Measurements from ENCODE around the gene MUC5AC. TPM values are rescaled to one million over a fixed set of nuclear protein-coding genes. Genes with fewer than 3 reads are reported as not detected.
A peak's percentile ranks its signal among the peaks of the same experiment; 100 is the strongest.

Gene MUC5AC
- total and polyA plus RNA-seq, 7 donors = 0.02 TPM; not detected in 6

DNA sequence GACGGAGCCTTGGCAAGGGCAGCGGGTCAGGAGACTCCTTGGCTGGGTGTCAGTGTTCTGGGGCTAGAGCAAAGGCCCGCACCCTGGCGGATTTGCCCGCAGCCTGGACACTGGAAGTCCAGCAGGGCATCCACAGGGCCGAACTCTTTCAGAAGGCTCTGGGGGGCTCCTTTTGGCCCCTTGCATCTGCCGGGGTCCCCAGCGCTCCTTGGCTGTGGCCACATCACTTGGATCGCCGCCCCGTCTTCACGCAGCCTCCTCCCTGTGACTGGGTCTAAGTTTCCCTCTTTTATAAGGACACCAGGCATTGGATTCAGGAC is 20.0 kb downstream of the MUC5AC start:
- WGBS, 3 donors = 82 to 86% (median 85%) methylated on average over 12 of the region's 12 CpGs

GRCh38 chr11:1178201-1178885 is 20.6 kb downstream of the MUC5AC start:
- Histone ChIP-seq H3K27ac (no peak overlapping the region), H3K4me1 (no peaks in the 10 kb centered on the region), H3K9me3 (no peaks in the 10 kb centered on the region), H3K4me3 (no peak overlapping the region), H3K27me3 (ENCODE audit: insufficient read depth in 3 of 3, low read length in 2 of 3) (peaks cover 0 to 14% (median 7%) of the 10 kb centered on the region in 3 donors), H3K36me3 (ENCODE audit: insufficient read depth in 1 of 2, low read depth in 1 of 2) (no peaks in the 10 kb centered on the region)
- no peak for TF ChIP-seq CTCF (IDR thresholded peaks at IDR 0.05)
- no peak for ATAC-seq
- intact Hi-C loops (cut with DNase I) = no loop called here
- peak in 1 of 2 donors; percentile 50 for DNase-seq
- 59 to 66% (median 61%) methylated on average over 30 to 31 of the region's 31 CpGs for WGBS, 3 donors

More for the DNA sequence above, 20.0 kb downstream of the MUC5AC start:
- no peak for TF ChIP-seq CTCF (IDR thresholded peaks at IDR 0.05)
- Histone ChIP-seq H3K27ac (no peak overlapping the region), H3K27me3 (ENCODE audit: insufficient read depth in 3 of 3, low read length in 2 of 3) (peaks cover 0 to 14% (median 7%) of the 10 kb centered on the region in 3 donors), H3K9me3 (no peaks in the 10 kb centered on the region), H3K4me1 (no peaks in the 10 kb centered on the region), H3K4me3 (no peak overlapping the region), H3K36me3 (ENCODE audit: insufficient read depth in 1 of 2, low read depth in 1 of 2) (no peaks in the 10 kb centered on the region)
- intact Hi-C loops (cut with DNase I) = no loop called here
- DNase-seq (no peak), ATAC-seq (no peak)

DNA sequence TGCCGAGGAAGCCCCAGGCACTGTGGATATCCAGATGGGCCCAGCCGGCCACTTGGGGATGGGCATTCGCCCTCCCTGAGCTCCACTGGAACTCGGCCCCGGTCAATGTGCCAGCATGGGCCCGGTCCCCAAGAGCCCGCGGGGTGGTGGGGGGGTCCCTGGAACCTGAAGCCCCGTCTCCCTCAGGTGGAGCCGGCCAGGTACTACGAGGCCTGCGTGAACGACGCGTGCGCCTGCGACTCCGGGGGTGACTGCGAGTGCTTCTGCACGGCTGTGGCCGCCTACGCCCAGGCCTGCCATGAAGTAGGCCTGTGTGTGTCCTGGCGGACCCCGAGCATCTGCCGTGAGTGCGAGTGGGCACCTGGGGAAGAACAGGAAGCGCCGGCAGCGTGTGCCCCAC is 21.2 kb downstream of the MUC5AC start:
- Histone ChIP-seq H3K36me3 (ENCODE audit: insufficient read depth in 1 of 2, low read depth in 1 of 2) (no peaks in the 10 kb centered on the region), H3K27ac (no peak overlapping the region), H3K4me1 (no peaks in the 10 kb centered on the region), H3K4me3 (no peak overlapping the region), H3K27me3 (ENCODE audit: insufficient read depth in 3 of 3, low read length in 2 of 3) (peaks cover 0 to 14% (median 7%) of the 10 kb centered on the region in 3 donors), H3K9me3 (no peaks in the 10 kb centered on the region)
- intact Hi-C loops (cut with DNase I) = no loop called here
- no peak for TF ChIP-seq CTCF (IDR thresholded peaks at IDR 0.05)
- peak; percentile 10 to 40 for DNase-seq
- 83 to 91% (median 84%) methylated on average over 27 to 29 of the region's 29 CpGs for WGBS, 3 donors
- no peak for ATAC-seq

GRCh38 chr11:1179641-1180040 is 21.9 kb downstream of the MUC5AC start:
- Histone ChIP-seq H3K27me3 (ENCODE audit: insufficient read depth in 3 of 3, low read length in 2 of 3) (peaks cover 0 to 14% (median 7%) of the 10 kb centered on the region in 3 donors), H3K4me3 (no peak overlapping the region), H3K4me1 (no peaks in the 10 kb centered on the region), H3K9me3 (no peaks in the 10 kb centered on the region), H3K27ac (no peak overlapping the region), H3K36me3 (ENCODE audit: insufficient read depth in 1 of 2, low read depth in 1 of 2) (no peaks in the 10 kb centered on the region)
- 74 to 80% (median 75%) methylated on average over 16 to 17 of the region's 17 CpGs for WGBS, 3 donors
- peak in 1 of 2 donors; percentile 19 for DNase-seq
- no peak for ATAC-seq
- intact Hi-C loops (cut with DNase I) = no loop called here
- no peak for TF ChIP-seq CTCF (IDR thresholded peaks at IDR 0.05)

- Histone ChIP-seq H3K9me3 (no peaks in the 10 kb centered on the region), H3K27ac (no peak overlapping the region), H3K4me1 (no peaks in the 10 kb centered on the region), H3K27me3 (ENCODE audit: insufficient read depth in 3 of 3, low read length in 2 of 3) (peaks cover 0 to 14% (median 7%) of the 10 kb centered on the region in 3 donors), H3K4me3 (no peak overlapping the region), H3K36me3 (ENCODE audit: insufficient read depth in 1 of 2, low read depth in 1 of 2) (no peaks in the 10 kb centered on the region)
- intact Hi-C loops (cut with DNase I) = no loop called here
- DNase-seq (peak; percentile 8 to 40), ATAC-seq (no peak)
- TF ChIP-seq CTCF (IDR thresholded peaks at IDR 0.05) = no peak
- WGBS, 3 donors = 65 to 76% (median 66%) methylated on average over 15 of the region's 15 CpGs
These were observed 22.4 kb downstream of the MUC5AC start for GRCh38 chr11:1180171-1180570.
